CD14-positive monocyte (primary cell): ENCODE results near the gene EHF. TPM values are rescaled to one million over a fixed set of nuclear protein-coding genes. Genes with fewer than 3 reads are reported as not detected.

ENCODE experiments used
- DNase-seq, 3 donors: peaks; one replicate each; pipeline ENCODE4 v3.0.0-alpha.2; 2011 to 2022
- H2AFZ ChIP-seq: 2 replicates; pipeline ENCODE4 v1.6.0; 2012; ENCODE audit warnings: mild to moderate bottlenecking, low read depth, low read length, inconsistent platforms; ENCODE audit not compliant: insufficient read depth, poor library complexity, severe bottlenecking
- H3K27ac ChIP-seq, 2 donors: 1 replicate in 1 of 2; 2 replicates in 1 of 2; pipeline ENCODE4 v1.5.1; 2012 to 2013; ENCODE audit warnings: low read length in 2 of 2, control low read depth in 1 of 2, inconsistent platforms in 1 of 2, low read depth in 1 of 2, mild to moderate bottlenecking in 1 of 2
- H3K27me3 ChIP-seq, 2 donors: one replicate each; pipeline versions ENCODE4 v1.6.0 to v1.6.1; 2011 to 2013; ENCODE audit warnings: low read length in 2 of 2; ENCODE audit not compliant: control insufficient read depth in 2 of 2, insufficient read depth in 2 of 2
- H3K36me3 ChIP-seq, 2 donors: replicated peaks in 1 of 2; 1 replicate in 1 of 2; 2 replicates in 1 of 2; pipeline versions ENCODE4 v1.5.1 to v1.6.1; 2012 to 2013; ENCODE audit warnings: low read length in 2 of 2, control low read depth in 1 of 2, inconsistent platforms in 1 of 2, mild to moderate bottlenecking in 1 of 2; ENCODE audit not compliant: insufficient read depth in 2 of 2, control insufficient read depth in 1 of 2
- H3K4me1 ChIP-seq, 2 donors: 1 replicate in 1 of 2; 2 replicates in 1 of 2; pipeline versions ENCODE4 v1.5.1 to v1.6.1; 2012 to 2013; ENCODE audit warnings: low read length in 2 of 2, control low read depth in 1 of 2, inconsistent platforms in 1 of 2, mild to moderate bottlenecking in 1 of 2, moderate library complexity in 1 of 2; ENCODE audit not compliant: insufficient read depth in 2 of 2, control insufficient read depth in 1 of 2
- H3K4me2 ChIP-seq: replicated peaks from 2 replicates; pipeline ENCODE3; 2012; ENCODE audit warnings: low read length, moderate library complexity, mild to moderate bottlenecking; ENCODE audit not compliant: poor library complexity, severe bottlenecking; ENCODE audit errors: extremely low read depth
- H3K4me3 ChIP-seq, 3 experiments: fragments of 200-600 bp in 1 of 3; sonication (generic) in 1 of 3; replicated peaks in 1 of 3; 1 replicate in 2 of 3; 2 replicates in 1 of 3; pipeline ENCODE4 v1.5.1; 2011 to 2013; ENCODE audit warnings: low read length in 3 of 3, mild to moderate bottlenecking in 3 of 3, control low read depth in 2 of 3, low read depth in 2 of 3, inconsistent platforms in 1 of 3, moderate library complexity in 1 of 3
- H3K79me2 ChIP-seq: 2 replicates; pipeline ENCODE4 v1.6.0; 2012; ENCODE audit warnings: mild to moderate bottlenecking, control low read depth, inconsistent platforms, low read length, moderate library complexity; ENCODE audit not compliant: insufficient read depth
- H3K9ac ChIP-seq: 2 replicates; pipeline ENCODE4 v1.6.0; 2017; ENCODE audit warnings: low read length, mild to moderate bottlenecking; ENCODE audit not compliant: insufficient read depth, poor library complexity, severe bottlenecking
- H3K9me3 ChIP-seq, 2 donors: replicated peaks in 1 of 2; 1 replicate in 1 of 2; 2 replicates in 1 of 2; pipeline versions ENCODE4 v1.5.1 to v1.6.1; 2012 to 2013; ENCODE audit warnings: low read length in 2 of 2, control low read depth in 1 of 2; ENCODE audit not compliant: control insufficient read depth in 1 of 2, insufficient read depth in 1 of 2
- H4K20me1 ChIP-seq: 2 replicates; pipeline ENCODE4 v1.6.0; 2012; ENCODE audit warnings: mild to moderate bottlenecking, low read length, control low read depth, moderate library complexity; ENCODE audit not compliant: insufficient read depth
- H3K27ac Mint-ChIP-seq, 7 donors: one replicate each; pipeline ENCODE4 v1.8.0; 2020; ENCODE audit warnings: mild to moderate bottlenecking in 7 of 7, mixed read lengths in 7 of 7, moderate library complexity in 6 of 7, inconsistent platforms in 2 of 7
- H3K27me3 Mint-ChIP-seq, 3 donors: one replicate each; pipeline ENCODE4 v1.8.0; 2021 to 2022; ENCODE audit warnings: low read depth in 3 of 3, mild to moderate bottlenecking in 3 of 3, mixed read lengths in 3 of 3, moderate library complexity in 3 of 3, inconsistent platforms in 1 of 3
- H3K36me3 Mint-ChIP-seq, 2 donors: one replicate each; pipeline ENCODE4 v1.8.0; 2020; ENCODE audit warnings: mixed read lengths in 2 of 2, inconsistent platforms in 1 of 2, mild to moderate bottlenecking in 1 of 2
- H3K4me1 Mint-ChIP-seq: one replicate; pipeline ENCODE4 v1.8.0; 2020; ENCODE audit warnings: mild to moderate bottlenecking, mixed read lengths
- H3K4me3 Mint-ChIP-seq, 2 donors: one replicate each; pipeline ENCODE4 v1.8.0; 2020; ENCODE audit warnings: mild to moderate bottlenecking in 2 of 2, mixed read lengths in 2 of 2, moderate library complexity in 1 of 2
- H3K9me3 Mint-ChIP-seq, 7 donors: one replicate each; pipeline ENCODE4 v1.8.0; 2020 to 2022; ENCODE audit warnings: mixed read lengths in 7 of 7, mild to moderate bottlenecking in 6 of 7, moderate library complexity in 6 of 7, inconsistent platforms in 2 of 7
- WGBS: methylation state at CpG from one replicate; pipeline ENCODE4 v1.1.5; 2013; ENCODE audit warnings: missing lambda C conversion rate; ENCODE audit not compliant: insufficient coverage; 5-methylcytosine and 5-hydroxymethylcytosine counted together
- intact Hi-C, 2 donors: fragments of 100-400 bp; cut with micrococcal nuclease; formaldehyde crosslinking; loops; one replicate each; pipeline versions ENCODE4 v1.15.0 to v1.15.1; 2023
- polyA plus RNA-seq, 3 donors: library from polyadenylated mRNA; depleted of rRNA in 1 of 3; unstranded in 2 of 3; stranded (reverse) in 1 of 3; fragments of 300-500 nt in 2 of 3; fragments of >200 nt in 1 of 3; fragmentation: Illumina TruSeq in 2 of 3; gene quantifications; 1 replicate in 2 of 3; 2 replicates in 1 of 3; pipeline ENCODE4 v1.2.3, GENCODE V29; 2012 to 2021
- TF ChIP-seq, protein P1 (sequence below): fragments of 200-600 bp; IDR thresholded peaks from one replicate; pipeline ENCODE4 v1.8.0; 2022; ENCODE audit warnings: antibody characterized with exemption, mild to moderate bottlenecking

The EHF gene
- polyA plus RNA-seq, 3 donors, result 0.17 to 0.21 TPM; not detected in 1

DNA sequence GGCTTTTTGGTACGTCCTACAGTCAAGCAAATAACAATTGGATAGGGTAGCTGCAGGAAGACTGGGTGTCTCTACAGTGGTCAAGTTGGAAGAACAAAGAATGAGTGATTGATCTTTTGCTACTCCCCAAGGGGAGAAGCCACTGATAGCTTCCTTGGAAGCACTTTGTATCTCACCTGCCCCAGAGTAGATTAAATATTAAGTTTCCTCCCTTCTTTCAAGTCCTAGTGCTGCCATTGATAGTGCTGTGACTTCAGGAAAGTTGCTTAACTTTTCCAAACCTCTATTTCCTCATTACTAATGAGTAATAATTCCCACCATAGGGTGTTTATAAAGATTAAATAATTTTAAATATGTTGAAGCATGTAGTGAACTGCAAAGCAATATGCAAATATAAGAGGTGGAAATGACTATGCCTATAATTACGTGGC lies 35.6 kb upstream of the EHF start:
- Mint-ChIP-seq H3K36me3 (no peaks in the 10 kb centered on the region), H3K4me1 (peaks cover 31% of the 10 kb centered on the region), H3K4me3 (no peak overlapping the region), H3K27ac (peak overlapping the region in 1 of 7 donors; percentile 64), H3K27me3 (peaks cover 3 to 7% (median 5%) of the 10 kb centered on the region in 3 donors), H3K9me3 (no peaks in the 10 kb centered on the region)
- DNase-seq, result peak in 1 of 3 donors; percentile 27
- intact Hi-C loops, result loop anchor here (5.0 to 10.0 kb wide), 4 partner anchors 69 to 819 kb away; no protein-coding TSS in a partner anchor
- peak overlapping the region in 1 of 2 donors; percentile 20 for H3K27ac ChIP-seq
- no peak overlapping the region for H3K9ac ChIP-seq
- no peaks in the 10 kb centered on the region for H4K20me1 ChIP-seq
- no peak overlapping the region for H3K4me3 ChIP-seq
- WGBS, result no CpG with 5 or more reads among the region's 2 CpGs
- H3K36me3 ChIP-seq, result no peaks in the 10 kb centered on the region
- peaks cover 21 to 23% of the 10 kb centered on the region in 2 donors for H3K4me1 ChIP-seq
- TF ChIP-seq, protein P1, sequence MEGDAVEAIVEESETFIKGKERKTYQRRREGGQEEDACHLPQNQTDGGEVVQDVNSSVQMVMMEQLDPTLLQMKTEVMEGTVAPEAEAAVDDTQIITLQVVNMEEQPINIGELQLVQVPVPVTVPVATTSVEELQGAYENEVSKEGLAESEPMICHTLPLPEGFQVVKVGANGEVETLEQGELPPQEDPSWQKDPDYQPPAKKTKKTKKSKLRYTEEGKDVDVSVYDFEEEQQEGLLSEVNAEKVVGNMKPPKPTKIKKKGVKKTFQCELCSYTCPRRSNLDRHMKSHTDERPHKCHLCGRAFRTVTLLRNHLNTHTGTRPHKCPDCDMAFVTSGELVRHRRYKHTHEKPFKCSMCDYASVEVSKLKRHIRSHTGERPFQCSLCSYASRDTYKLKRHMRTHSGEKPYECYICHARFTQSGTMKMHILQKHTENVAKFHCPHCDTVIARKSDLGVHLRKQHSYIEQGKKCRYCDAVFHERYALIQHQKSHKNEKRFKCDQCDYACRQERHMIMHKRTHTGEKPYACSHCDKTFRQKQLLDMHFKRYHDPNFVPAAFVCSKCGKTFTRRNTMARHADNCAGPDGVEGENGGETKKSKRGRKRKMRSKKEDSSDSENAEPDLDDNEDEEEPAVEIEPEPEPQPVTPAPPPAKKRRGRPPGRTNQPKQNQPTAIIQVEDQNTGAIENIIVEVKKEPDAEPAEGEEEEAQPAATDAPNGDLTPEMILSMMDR, result no peak
- no peak overlapping the region for H3K4me2 ChIP-seq
- H3K27me3 ChIP-seq, result no peaks in the 10 kb centered on the region
- no peak overlapping the region for H2AFZ ChIP-seq
- H3K79me2 ChIP-seq, result no peaks in the 10 kb centered on the region
- H3K9me3 ChIP-seq, result no peaks in the 10 kb centered on the region

DNA sequence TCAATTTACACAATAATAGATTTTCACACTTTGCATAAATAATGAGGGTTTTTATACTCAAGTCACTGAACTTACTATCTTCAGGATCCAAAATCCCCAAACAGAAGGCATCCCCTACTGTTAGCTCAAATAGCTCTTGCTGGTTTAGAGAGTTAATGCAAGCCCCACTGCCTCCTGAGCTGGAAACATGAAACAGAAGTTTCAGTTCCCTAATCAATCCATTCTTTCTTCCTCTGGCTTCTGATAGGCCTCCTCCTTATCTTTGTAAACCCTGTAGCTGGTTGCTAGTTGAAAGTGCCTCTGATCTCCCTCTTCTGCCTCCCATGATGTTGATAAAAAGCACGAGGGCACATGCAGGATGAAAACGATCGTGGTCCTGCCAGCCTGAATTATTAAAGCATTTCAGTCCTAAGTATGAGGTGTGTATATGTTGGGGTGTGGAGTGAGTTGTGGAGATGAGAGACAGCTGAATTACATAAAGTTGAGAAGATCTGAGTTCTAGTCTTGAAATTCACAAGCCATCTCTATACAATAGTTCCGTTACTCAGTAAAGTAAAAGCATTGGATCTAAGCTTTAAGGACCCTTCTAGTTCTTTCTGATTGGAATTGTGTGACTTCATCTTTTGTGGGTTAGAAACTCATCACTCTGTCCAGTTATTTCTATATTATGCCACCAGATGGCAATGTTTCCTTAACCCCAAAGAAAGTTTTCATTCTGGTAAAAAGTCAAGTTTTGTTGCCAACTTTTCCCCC lies 35.0 kb upstream of the EHF start:
- no peaks in the 10 kb centered on the region for H3K9me3 ChIP-seq
- peaks cover 0 to 5% (median 3%) of the 10 kb centered on the region in 3 donors for H3K27me3 Mint-ChIP-seq
- no peaks in the 10 kb centered on the region for H3K36me3 Mint-ChIP-seq
- H2AFZ ChIP-seq, result no peak overlapping the region
- peaks cover 31% of the 10 kb centered on the region for H3K4me1 Mint-ChIP-seq
- H3K79me2 ChIP-seq, result no peaks in the 10 kb centered on the region
- no peaks in the 10 kb centered on the region for H3K9me3 Mint-ChIP-seq
- TF ChIP-seq, protein P1, result peak; percentile 83
- H3K4me1 ChIP-seq, result peaks cover 21 to 23% of the 10 kb centered on the region in 2 donors
- peak overlapping the region in 1 of 2 donors; percentile 43 for H3K4me3 Mint-ChIP-seq
- H3K4me2 ChIP-seq, result no peak overlapping the region
- peak overlapping the region in 1 of 2 donors; percentile 20 for H3K27ac ChIP-seq
- no CpG with 5 or more reads among the region's 4 CpGs for WGBS
- H3K27ac Mint-ChIP-seq, result peak overlapping the region; percentile 0 to 87 (median 73)
- intact Hi-C loops, result loop anchor here (2.0 to 10.0 kb wide), 5 partner anchors 69 to 819 kb away; no protein-coding TSS in a partner anchor
- DNase-seq, result peak; percentile 26 to 68 (median 55)
- no peaks in the 10 kb centered on the region for H4K20me1 ChIP-seq
- no peaks in the 10 kb centered on the region for H3K27me3 ChIP-seq
- no peak overlapping the region for H3K9ac ChIP-seq
- H3K36me3 ChIP-seq, result no peaks in the 10 kb centered on the region
- H3K4me3 ChIP-seq, result no peak overlapping the region
